GM23338 (cell line): ENCODE data around the gene HPS4. TPM values are rescaled to one million over a fixed set of nuclear protein-coding genes. Genes with fewer than 3 reads are reported as not detected.

Experiments
- ATAC-seq: fragments of 200-7000 bp; cut with Tn5 transposase; 3 replicates; pipeline ENCODE4 v1.9.1; 2020
- DNase-seq: peaks from one replicate; pipeline ENCODE4 v3.0.0-alpha.2; 2015; ENCODE audit warnings: low spot score
- H2AFZ ChIP-seq: fragments of 200-600 bp; sonication (generic); 2 replicates; pipeline ENCODE4 v1.8.0; 2016; ENCODE audit warnings: antibody characterized with exemption, mild to moderate bottlenecking, moderate library complexity
- H3F3A ChIP-seq: fragments of 200-600 bp; sonication (generic); replicated peaks from 2 replicates; pipeline ENCODE4 v1.8.0; 2017; ENCODE audit warnings: antibody characterized with exemption, mixed run types, low read depth
- H3K27ac ChIP-seq: fragments of 200-600 bp; sonication (generic); 2 replicates; pipeline ENCODE4 v1.6.1; 2016; ENCODE audit warnings: low read depth
- H3K27me3 ChIP-seq: fragments of 200-600 bp; sonication (generic); 2 replicates; pipeline ENCODE4 v1.8.0; 2016; ENCODE audit warnings: mild to moderate bottlenecking, mixed run types, moderate library complexity; ENCODE audit not compliant: insufficient read depth
- H3K36me3 ChIP-seq: fragments of 200-600 bp; sonication (generic); 2 replicates; pipeline ENCODE4 v1.8.0; 2016; ENCODE audit warnings: mild to moderate bottlenecking; ENCODE audit not compliant: insufficient read depth
- H3K4me1 ChIP-seq: fragments of 200-600 bp; sonication (generic); 2 replicates; pipeline ENCODE4 v1.8.0; 2016; ENCODE audit warnings: mild to moderate bottlenecking, moderate library complexity; ENCODE audit not compliant: insufficient read depth
- H3K4me2 ChIP-seq: fragments of 200-600 bp; sonication (generic); 2 replicates; pipeline ENCODE4 v1.7.1; 2017; ENCODE audit warnings: mixed run types
- H3K4me3 ChIP-seq: fragments of 200-600 bp; sonication (generic); 2 replicates; pipeline ENCODE4 v1.6.1; 2016; ENCODE audit warnings: mixed run types
- H3K79me2 ChIP-seq: fragments of 200-600 bp; sonication (generic); replicated peaks from 2 replicates; pipeline ENCODE4 v1.8.0; 2017; ENCODE audit warnings: mild to moderate bottlenecking; ENCODE audit not compliant: insufficient read depth
- H3K9me2 ChIP-seq: fragments of 200-600 bp; sonication (generic); 2 replicates; pipeline ENCODE4 v1.8.0; 2017; ENCODE audit not compliant: insufficient read depth
- H4K20me1 ChIP-seq: fragments of 200-600 bp; sonication (generic); replicated peaks from 2 replicates; pipeline ENCODE4 v1.8.0; 2017; ENCODE audit warnings: mild to moderate bottlenecking; ENCODE audit not compliant: insufficient read depth
- H3K27ac Mint-ChIP-seq: 2 replicates; pipeline ENCODE4 v1.8.0; 2020; ENCODE audit warnings: inconsistent platforms, mild to moderate bottlenecking, moderate library complexity, mixed read lengths
- H3K27me3 Mint-ChIP-seq: 3 replicates; pipeline ENCODE4 v1.8.0; 2022; ENCODE audit warnings: low read depth, mild to moderate bottlenecking, moderate library complexity, mixed read lengths, inconsistent platforms; ENCODE audit not compliant: insufficient read depth, poor library complexity
- H3K36me3 Mint-ChIP-seq: 3 replicates; pipeline ENCODE4 v1.8.0; 2021; ENCODE audit warnings: low read depth, mild to moderate bottlenecking, inconsistent platforms, moderate library complexity, mixed read lengths
- H3K4me1 Mint-ChIP-seq: 3 replicates; pipeline ENCODE4 v1.8.0; 2020; ENCODE audit warnings: mild to moderate bottlenecking, inconsistent platforms, mixed read lengths
- H3K4me3 Mint-ChIP-seq: 3 replicates; pipeline ENCODE4 v1.8.0; 2021; ENCODE audit warnings: moderate library complexity, mild to moderate bottlenecking, inconsistent platforms, mixed read lengths
- H3K9me3 Mint-ChIP-seq: 3 replicates; pipeline ENCODE4 v1.8.0; 2020; ENCODE audit warnings: moderate library complexity, mild to moderate bottlenecking, inconsistent platforms, mixed read lengths
- EZH2 ChIP-seq: fragments of 200-600 bp; sonication (generic); IDR thresholded peaks from one replicate; pipeline ENCODE4 v1.8.0; 2017; ENCODE audit warnings: antibody characterized with exemption, mild to moderate bottlenecking, low read depth; ENCODE audit not compliant: unreplicated experiment
- POLR2AphosphoS5 ChIP-seq: IDR thresholded peaks from 2 replicates; pipeline ENCODE4 v1.6.1; 2016; ENCODE audit warnings: antibody characterized with exemption, low read depth
- STAT1 ChIP-seq: IDR thresholded peaks from one replicate; pipeline ENCODE4 v1.6.1; 2016; ENCODE audit warnings: antibody characterized with exemption; ENCODE audit not compliant: unreplicated experiment
- ZNF114 ChIP-seq: fragments of 250-450 bp; sonication (Bioruptor Pico); IDR thresholded peaks from 2 replicates; pipeline ENCODE4 v1.5.0; 2020; ENCODE audit warnings: mild to moderate bottlenecking, moderate library complexity
- polyA plus RNA-seq: library from polyadenylated mRNA; unstranded; fragments of >200 nt; fragmentation: Nextera tagmentation; extraction: Ambion mirVana; gene quantifications from 2 replicates; pipeline ENCODE4 v1.2.1, GENCODE V29; 2016
- total RNA-seq: library from RNA; depleted of rRNA; stranded (reverse); fragments of >200 nt; shearing (Covaris generic); gene quantifications from 2 replicates; pipeline ENCODE4 v1.2.3, GENCODE V29; 2014
- TF ChIP-seq, protein P1 (sequence below): IDR thresholded peaks from one replicate; pipeline ENCODE4 v1.6.1; 2018; ENCODE audit warnings: antibody characterized with exemption; ENCODE audit not compliant: unreplicated experiment
- TF ChIP-seq, protein P2 (sequence below): fragments of 250-450 bp; sonication (Bioruptor Pico); IDR thresholded peaks from 2 replicates; pipeline ENCODE4 v1.5.0; 2020; ENCODE audit warnings: mild to moderate bottlenecking, moderate library complexity
- TF ChIP-seq, protein P3 (sequence below), 2 experiments: fragments of 200-600 bp in 1 of 2; sonication (generic) in 1 of 2; conservative IDR thresholded peaks; 2 replicates each; pipeline versions ENCODE4 v1.5.1 to v1.6.1; 2016 to 2017; ENCODE audit warnings: antibody characterized with exemption in 2 of 2, low read depth in 2 of 2, mild to moderate bottlenecking in 2 of 2, moderate library complexity in 1 of 2

The HPS4 gene
- total and polyA plus RNA-seq, 2 experiments from 2014 or later: 20.3 to 49.4 TPM

DNA sequence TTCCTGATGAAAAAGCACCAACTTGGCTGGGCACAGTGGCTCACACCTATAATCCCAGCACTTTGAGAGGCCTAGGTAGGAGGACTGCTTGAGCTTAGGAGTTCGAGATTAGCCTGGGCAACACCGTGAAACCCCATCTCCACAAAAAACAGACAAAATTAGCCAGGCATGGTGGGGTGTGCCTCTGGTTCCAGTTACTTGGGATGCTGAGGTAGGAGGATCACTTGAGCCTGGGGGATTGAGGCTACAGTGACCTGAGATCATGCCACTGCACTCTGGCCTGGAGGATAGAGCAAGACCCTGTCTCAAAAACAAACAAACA is 3.0 kb downstream of the HPS4 start (continued):
- TF ChIP-seq, protein P1, sequence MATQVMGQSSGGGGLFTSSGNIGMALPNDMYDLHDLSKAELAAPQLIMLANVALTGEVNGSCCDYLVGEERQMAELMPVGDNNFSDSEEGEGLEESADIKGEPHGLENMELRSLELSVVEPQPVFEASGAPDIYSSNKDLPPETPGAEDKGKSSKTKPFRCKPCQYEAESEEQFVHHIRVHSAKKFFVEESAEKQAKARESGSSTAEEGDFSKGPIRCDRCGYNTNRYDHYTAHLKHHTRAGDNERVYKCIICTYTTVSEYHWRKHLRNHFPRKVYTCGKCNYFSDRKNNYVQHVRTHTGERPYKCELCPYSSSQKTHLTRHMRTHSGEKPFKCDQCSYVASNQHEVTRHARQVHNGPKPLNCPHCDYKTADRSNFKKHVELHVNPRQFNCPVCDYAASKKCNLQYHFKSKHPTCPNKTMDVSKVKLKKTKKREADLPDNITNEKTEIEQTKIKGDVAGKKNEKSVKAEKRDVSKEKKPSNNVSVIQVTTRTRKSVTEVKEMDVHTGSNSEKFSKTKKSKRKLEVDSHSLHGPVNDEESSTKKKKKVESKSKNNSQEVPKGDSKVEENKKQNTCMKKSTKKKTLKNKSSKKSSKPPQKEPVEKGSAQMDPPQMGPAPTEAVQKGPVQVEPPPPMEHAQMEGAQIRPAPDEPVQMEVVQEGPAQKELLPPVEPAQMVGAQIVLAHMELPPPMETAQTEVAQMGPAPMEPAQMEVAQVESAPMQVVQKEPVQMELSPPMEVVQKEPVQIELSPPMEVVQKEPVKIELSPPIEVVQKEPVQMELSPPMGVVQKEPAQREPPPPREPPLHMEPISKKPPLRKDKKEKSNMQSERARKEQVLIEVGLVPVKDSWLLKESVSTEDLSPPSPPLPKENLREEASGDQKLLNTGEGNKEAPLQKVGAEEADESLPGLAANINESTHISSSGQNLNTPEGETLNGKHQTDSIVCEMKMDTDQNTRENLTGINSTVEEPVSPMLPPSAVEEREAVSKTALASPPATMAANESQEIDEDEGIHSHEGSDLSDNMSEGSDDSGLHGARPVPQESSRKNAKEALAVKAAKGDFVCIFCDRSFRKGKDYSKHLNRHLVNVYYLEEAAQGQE: no peak

DNA sequence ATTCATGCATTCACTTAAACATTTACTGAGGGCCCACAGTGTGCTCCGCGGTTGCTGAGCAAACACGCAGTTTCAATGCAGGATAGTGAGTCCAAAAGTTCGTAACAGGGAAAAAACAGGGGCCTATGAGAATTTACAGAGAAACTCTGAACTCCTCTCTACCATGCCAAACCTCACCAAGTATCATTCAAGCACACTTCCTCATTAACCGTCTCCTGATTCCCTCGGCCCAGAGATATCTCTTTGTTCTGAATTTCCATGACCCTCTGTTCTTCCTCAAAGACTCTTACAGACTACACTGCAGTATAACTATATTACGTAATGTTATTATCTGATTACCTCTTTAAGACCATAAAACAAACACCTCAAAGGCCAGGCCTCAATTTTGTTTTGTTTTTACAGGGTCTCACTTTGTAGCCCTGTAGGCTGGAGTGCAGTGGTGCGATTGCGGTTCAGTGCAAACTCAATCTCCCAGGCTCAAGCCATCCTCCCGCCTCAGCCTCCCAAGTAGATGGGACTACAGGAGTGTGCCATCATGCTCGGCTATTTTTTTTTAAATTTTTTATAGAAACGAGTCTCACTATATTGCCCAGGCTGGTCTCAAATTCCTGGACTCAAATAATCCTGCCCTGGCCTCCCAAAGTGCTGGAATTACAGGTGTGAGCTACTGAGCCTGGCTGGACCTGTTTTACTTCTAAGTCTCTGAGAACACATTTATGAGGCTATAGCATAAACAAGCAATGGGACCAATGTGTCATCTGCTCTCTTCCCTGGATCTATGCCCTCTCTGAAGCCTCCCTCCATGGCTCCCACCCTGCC is 3.6 kb downstream of the HPS4 start:
- Histone ChIP-seq H3K4me2 (peak overlapping the region; percentile 52), H3K4me1 (peaks cover 27% of the 10 kb centered on the region), H3K4me3 (no peak overlapping the region), H3K79me2 (peaks cover 56% of the 10 kb centered on the region), H4K20me1 (peaks cover 8% of the 10 kb centered on the region), H3K36me3 (peaks cover 23% of the 10 kb centered on the region), H3F3A (peaks cover 15% of the 10 kb centered on the region), H3K27me3 (no peaks in the 10 kb centered on the region), H2AFZ (no peak overlapping the region), H3K27ac (no peak overlapping the region), H3K9me2 (no peaks in the 10 kb centered on the region)
- no peak for DNase-seq
- no peak for ATAC-seq
- 0 out of 3 replicates have a peak, but pooled peaks cover 2% of the 10 kb centered on the region for H3K9me3 Mint-ChIP-seq
- H3K4me3 Mint-ChIP-seq: peak overlapping the region; percentile 21
- peak overlapping the region; percentile 9 for H3K27ac Mint-ChIP-seq
- H3K36me3 Mint-ChIP-seq: peaks cover 34% of the 10 kb centered on the region
- H3K4me1 Mint-ChIP-seq: peaks cover 36% of the 10 kb centered on the region
- peaks cover 2% of the 10 kb centered on the region for H3K27me3 Mint-ChIP-seq
- TF ChIP-seq POLR2AphosphoS5 (no peak), STAT1 (no peak), EZH2 (no peak), ZNF114 (CRISPR knock-in tag) (no peak)
- TF ChIP-seq, protein P1: no peak
- TF ChIP-seq, protein P2, sequence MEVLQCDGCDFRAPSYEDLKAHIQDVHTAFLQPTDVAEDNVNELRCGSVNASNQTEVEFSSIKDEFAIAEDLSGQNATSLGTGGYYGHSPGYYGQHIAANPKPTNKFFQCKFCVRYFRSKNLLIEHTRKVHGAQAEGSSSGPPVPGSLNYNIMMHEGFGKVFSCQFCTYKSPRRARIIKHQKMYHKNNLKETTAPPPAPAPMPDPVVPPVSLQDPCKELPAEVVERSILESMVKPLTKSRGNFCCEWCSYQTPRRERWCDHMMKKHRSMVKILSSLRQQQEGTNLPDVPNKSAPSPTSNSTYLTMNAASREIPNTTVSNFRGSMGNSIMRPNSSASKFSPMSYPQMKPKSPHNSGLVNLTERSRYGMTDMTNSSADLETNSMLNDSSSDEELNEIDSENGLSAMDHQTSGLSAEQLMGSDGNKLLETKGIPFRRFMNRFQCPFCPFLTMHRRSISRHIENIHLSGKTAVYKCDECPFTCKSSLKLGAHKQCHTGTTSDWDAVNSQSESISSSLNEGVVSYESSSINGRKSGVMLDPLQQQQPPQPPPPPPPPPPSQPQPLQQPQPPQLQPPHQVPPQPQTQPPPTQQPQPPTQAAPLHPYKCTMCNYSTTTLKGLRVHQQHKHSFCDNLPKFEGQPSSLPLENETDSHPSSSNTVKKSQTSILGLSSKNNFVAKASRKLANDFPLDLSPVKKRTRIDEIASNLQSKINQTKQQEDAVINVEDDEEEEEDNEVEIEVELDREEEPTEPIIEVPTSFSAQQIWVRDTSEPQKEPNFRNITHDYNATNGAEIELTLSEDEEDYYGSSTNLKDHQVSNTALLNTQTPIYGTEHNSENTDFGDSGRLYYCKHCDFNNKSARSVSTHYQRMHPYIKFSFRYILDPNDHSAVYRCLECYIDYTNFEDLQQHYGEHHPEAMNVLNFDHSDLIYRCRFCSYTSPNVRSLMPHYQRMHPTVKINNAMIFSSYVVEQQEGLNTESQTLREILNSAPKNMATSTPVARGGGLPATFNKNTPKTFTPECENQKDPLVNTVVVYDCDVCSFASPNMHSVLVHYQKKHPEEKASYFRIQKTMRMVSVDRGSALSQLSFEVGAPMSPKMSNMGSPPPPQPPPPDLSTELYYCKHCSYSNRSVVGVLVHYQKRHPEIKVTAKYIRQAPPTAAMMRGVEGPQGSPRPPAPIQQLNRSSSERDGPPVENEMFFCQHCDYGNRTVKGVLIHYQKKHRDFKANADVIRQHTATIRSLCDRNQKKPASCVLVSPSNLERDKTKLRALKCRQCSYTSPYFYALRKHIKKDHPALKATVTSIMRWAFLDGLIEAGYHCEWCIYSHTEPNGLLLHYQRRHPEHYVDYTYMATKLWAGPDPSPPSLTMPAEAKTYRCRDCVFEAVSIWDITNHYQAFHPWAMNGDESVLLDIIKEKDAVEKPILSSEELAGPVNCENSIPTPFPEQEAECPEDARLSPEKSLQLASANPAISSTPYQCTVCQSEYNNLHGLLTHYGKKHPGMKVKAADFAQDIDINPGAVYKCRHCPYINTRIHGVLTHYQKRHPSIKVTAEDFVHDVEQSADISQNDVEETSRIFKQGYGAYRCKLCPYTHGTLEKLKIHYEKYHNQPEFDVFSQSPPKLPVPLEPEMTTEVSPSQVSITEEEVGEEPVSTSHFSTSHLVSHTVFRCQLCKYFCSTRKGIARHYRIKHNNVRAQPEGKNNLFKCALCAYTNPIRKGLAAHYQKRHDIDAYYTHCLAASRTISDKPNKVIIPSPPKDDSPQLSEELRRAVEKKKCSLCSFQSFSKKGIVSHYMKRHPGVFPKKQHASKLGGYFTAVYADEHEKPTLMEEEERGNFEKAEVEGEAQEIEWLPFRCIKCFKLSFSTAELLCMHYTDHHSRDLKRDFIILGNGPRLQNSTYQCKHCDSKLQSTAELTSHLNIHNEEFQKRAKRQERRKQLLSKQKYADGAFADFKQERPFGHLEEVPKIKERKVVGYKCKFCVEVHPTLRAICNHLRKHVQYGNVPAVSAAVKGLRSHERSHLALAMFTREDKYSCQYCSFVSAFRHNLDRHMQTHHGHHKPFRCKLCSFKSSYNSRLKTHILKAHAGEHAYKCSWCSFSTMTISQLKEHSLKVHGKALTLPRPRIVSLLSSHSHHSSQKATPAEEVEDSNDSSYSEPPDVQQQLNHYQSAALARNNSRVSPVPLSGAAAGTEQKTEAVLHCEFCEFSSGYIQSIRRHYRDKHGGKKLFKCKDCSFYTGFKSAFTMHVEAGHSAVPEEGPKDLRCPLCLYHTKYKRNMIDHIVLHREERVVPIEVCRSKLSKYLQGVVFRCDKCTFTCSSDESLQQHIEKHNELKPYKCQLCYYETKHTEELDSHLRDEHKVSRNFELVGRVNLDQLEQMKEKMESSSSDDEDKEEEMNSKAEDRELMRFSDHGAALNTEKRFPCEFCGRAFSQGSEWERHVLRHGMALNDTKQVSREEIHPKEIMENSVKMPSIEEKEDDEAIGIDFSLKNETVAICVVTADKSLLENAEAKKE (CRISPR knock-in tag): no peak
- TF ChIP-seq, protein P3, sequence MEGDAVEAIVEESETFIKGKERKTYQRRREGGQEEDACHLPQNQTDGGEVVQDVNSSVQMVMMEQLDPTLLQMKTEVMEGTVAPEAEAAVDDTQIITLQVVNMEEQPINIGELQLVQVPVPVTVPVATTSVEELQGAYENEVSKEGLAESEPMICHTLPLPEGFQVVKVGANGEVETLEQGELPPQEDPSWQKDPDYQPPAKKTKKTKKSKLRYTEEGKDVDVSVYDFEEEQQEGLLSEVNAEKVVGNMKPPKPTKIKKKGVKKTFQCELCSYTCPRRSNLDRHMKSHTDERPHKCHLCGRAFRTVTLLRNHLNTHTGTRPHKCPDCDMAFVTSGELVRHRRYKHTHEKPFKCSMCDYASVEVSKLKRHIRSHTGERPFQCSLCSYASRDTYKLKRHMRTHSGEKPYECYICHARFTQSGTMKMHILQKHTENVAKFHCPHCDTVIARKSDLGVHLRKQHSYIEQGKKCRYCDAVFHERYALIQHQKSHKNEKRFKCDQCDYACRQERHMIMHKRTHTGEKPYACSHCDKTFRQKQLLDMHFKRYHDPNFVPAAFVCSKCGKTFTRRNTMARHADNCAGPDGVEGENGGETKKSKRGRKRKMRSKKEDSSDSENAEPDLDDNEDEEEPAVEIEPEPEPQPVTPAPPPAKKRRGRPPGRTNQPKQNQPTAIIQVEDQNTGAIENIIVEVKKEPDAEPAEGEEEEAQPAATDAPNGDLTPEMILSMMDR (conservative IDR thresholded peaks at IDR 0.05; ENCODE audit: low read depth in 2 of 2): no peak
